Keratinocyte (primary cell): ENCODE measurements around the gene PPIG.

Source experiments
- CTCF ChIP-seq, 3 experiments: IDR thresholded peaks in 1 of 3; conservative IDR thresholded peaks in 1 of 3; optimal IDR thresholded peaks in 1 of 3; 2 replicates in 2 of 3; 3 replicates in 1 of 3; pipeline versions ENCODE3 to v1.5.1; 2011; ENCODE audit warnings: low read length in 3 of 3, mild to moderate bottlenecking in 3 of 3, moderate library complexity in 2 of 3, control low read depth in 1 of 3, inconsistent platforms in 1 of 3; ENCODE audit not compliant: insufficient read depth in 2 of 3; ENCODE audit errors: extremely low read depth in 1 of 3
- EZH2 ChIP-seq: IDR thresholded peaks from one replicate; pipeline ENCODE4 v1.6.1; 2012; ENCODE audit warnings: inconsistent platforms, mild to moderate bottlenecking, low read length, moderate library complexity

- TF ChIP-seq EZH2 (no peak), CTCF (optimal IDR thresholded peaks at IDR 0.05 in 1 of 3, IDR thresholded peaks at IDR 0.05 in 1 of 3, conservative IDR thresholded peaks at IDR 0.05 in 1 of 3; ENCODE audit: extremely low read depth in 1 of 3, insufficient read depth in 2 of 3, low read length in 3 of 3) (no peak)
These were observed 12.6 kb upstream of the PPIG start for GRCh38 chr2:169571571-169571970.
